Left lung (tissue), 10 donors: ENCODE data around the gene PNO1. TPM values are rescaled to one million over a fixed set of nuclear protein-coding genes. Genes with fewer than 3 reads are reported as not detected.

ENCODE experiments used
- ATAC-seq: fragments of 200-7000 bp; cut with Tn5 transposase; one replicate; pipeline ENCODE4 v1.9.1; 2020; ENCODE audit warnings: moderate library complexity
- DNase-seq, 4 donors: peaks; one replicate each; pipeline ENCODE4 v3.0.0-alpha.2; 2013 to 2020
- H3K27ac ChIP-seq, 2 donors: fragments of 200-600 bp; sonication (generic) in 1 of 2; one replicate each; pipeline versions ENCODE4 v1.5.0 to v1.8.0; 2020 to 2021
- H3K27me3 ChIP-seq, 2 donors: fragments of 200-600 bp; sonication (generic) in 1 of 2; one replicate each; pipeline versions ENCODE4 v1.5.0 to v1.8.0; 2020 to 2021
- H3K36me3 ChIP-seq, 2 donors: fragments of 200-600 bp; sonication (generic) in 1 of 2; one replicate each; pipeline versions ENCODE4 v1.5.0 to v1.8.0; 2020 to 2021
- H3K4me1 ChIP-seq, 2 donors: fragments of 200-600 bp; one replicate each; pipeline ENCODE4 v1.8.0; 2021
- H3K4me3 ChIP-seq, 2 donors: fragments of 200-600 bp; sonication (generic) in 1 of 2; one replicate each; pipeline versions ENCODE4 v1.5.0 to v1.8.0; 2020 to 2021; ENCODE audit warnings: mild to moderate bottlenecking in 1 of 2
- H3K9me3 ChIP-seq, 2 donors: fragments of 200-600 bp; sonication (generic) in 1 of 2; one replicate each; pipeline versions ENCODE4 v1.5.0 to v1.8.0; 2020 to 2021
- CTCF ChIP-seq, 2 donors: fragments of 200-600 bp; sonication (generic) in 1 of 2; IDR thresholded peaks; one replicate each; pipeline versions ENCODE4 v1.5.0 to v1.8.0; 2021; ENCODE audit warnings: antibody characterized with exemption in 2 of 2
- intact Hi-C, 2 donors: fragments of 100-400 bp; cut with DNase I; formaldehyde crosslinking; loops; one replicate each; pipeline versions ENCODE4 v1.11.2 to v1.14.2; 2022
- polyA plus RNA-seq, 6 donors: library from polyadenylated mRNA; unstranded; fragments of 120-200 nt; gene quantifications; one replicate each; pipeline ENCODE4 v1.2.1, GENCODE V29; 2013; ENCODE audit not compliant: insufficient read length in 6 of 6
- total RNA-seq, 2 donors: library from RNA; stranded (reverse); fragmentation: NEBNext Ultra II Directional; extraction: Animal tissue kit (Norgen Biotek cat#: 25700); gene quantifications; one replicate each; pipeline ENCODE4 v1.2.1, GENCODE V29; 2021
- donor health status: DM: no; HTN: yes; CAD: no.
- donor health status: DM: no; HTN: no; CAD: no.

PNO1 gene
- total and polyA plus RNA-seq, 8 donors, result 9.4 to 17.7 (median 13.5) TPM

GRCh38 chr2:68155618-68156017 is 2.1 kb upstream of the PNO1 start:
- no peak for ATAC-seq
- DNase-seq, result no peak
- no peak overlapping the region for H3K27ac ChIP-seq
- peaks cover 0 to 9% of the 10 kb centered on the region in 2 donors for H3K36me3 ChIP-seq
- no peak overlapping the region for H3K4me3 ChIP-seq
- no peaks in the 10 kb centered on the region for H3K27me3 ChIP-seq
- no peaks in the 10 kb centered on the region for H3K9me3 ChIP-seq
- no peak for TF ChIP-seq CTCF (IDR thresholded peaks at IDR 0.05)
- intact Hi-C loops, result no loop called here
- peaks cover 10 to 55% of the 10 kb centered on the region in 2 donors for H3K4me1 ChIP-seq

- peak overlapping the region in 1 of 2 donors; percentile 84 for H3K27ac ChIP-seq
- no peak for TF ChIP-seq CTCF (IDR thresholded peaks at IDR 0.05)
- H3K9me3 ChIP-seq, result no peaks in the 10 kb centered on the region
- H3K27me3 ChIP-seq, result no peaks in the 10 kb centered on the region
- DNase-seq (no peak), ATAC-seq (no peak)
- peak overlapping the region; percentile 75 to 85 for H3K4me3 ChIP-seq
- peaks cover 10 to 51% of the 10 kb centered on the region in 2 donors for H3K4me1 ChIP-seq
- intact Hi-C loops, result no loop called here
- peaks cover 0 to 17% of the 10 kb centered on the region in 2 donors for H3K36me3 ChIP-seq
Observed at GRCh38 chr2:68156419-68156818, 1.3 kb upstream of the PNO1 start.

DNA sequence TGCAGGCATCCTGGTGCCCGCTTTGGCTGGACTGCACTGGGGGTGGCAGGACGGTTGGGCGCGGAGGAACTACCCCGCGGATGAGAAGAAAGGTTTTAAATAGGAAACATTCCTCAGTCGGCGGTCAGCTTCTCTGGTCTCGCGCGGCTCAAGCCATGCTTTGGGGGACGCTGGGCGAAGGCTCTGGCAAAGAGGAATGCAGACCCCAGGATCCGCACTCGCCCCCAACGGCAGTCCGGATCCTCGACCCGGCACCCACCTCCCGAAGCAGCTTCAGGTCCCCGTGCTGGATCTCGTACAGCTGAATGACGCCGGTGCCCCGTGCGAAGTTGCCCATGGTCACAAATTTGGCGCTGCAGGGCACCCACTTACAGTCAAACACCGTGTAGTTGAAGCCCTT is 686 bp upstream of the PNO1 start:
- peaks cover 10 to 45% of the 10 kb centered on the region in 2 donors for H3K4me1 ChIP-seq
- ATAC-seq (peak; percentile 56), DNase-seq (peak in 1 of 4 donors; percentile 83)
- H3K9me3 ChIP-seq, result no peaks in the 10 kb centered on the region
- H3K27ac ChIP-seq, result peak overlapping the region; percentile 84 to 92
- no peak for TF ChIP-seq CTCF (IDR thresholded peaks at IDR 0.05)
- peaks cover 0 to 22% of the 10 kb centered on the region in 2 donors for H3K36me3 ChIP-seq
- no peaks in the 10 kb centered on the region for H3K27me3 ChIP-seq
- intact Hi-C loops, result no loop called here
- H3K4me3 ChIP-seq, result peak overlapping the region; percentile 75 to 85

DNA sequence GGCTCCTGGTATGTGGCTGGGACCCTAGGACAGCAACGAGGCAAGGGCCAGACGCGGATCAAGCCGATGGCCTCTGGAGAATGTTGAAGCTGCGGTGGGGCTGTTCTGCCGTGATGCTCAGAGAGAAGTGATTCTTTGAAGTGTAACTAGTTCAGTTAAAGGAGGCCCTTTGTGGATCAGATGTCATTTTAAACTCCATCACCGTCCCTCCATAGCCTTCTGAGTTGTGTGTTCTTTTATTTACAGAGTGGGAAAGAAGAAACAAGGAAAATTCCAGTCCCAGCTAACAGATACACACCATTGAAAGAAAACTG is 403 bp downstream of the PNO1 start:
- peaks cover 10 to 35% of the 10 kb centered on the region in 2 donors for H3K4me1 ChIP-seq
- H3K36me3 ChIP-seq, result peaks cover 0 to 33% of the 10 kb centered on the region in 2 donors
- no peak for ATAC-seq
- intact Hi-C loops, result no loop called here
- H3K27ac ChIP-seq, result peak overlapping the region; percentile 84 to 92
- no peaks in the 10 kb centered on the region for H3K27me3 ChIP-seq
- no peak for TF ChIP-seq CTCF (IDR thresholded peaks at IDR 0.05)
- peak overlapping the region; percentile 75 to 85 for H3K4me3 ChIP-seq
- no peaks in the 10 kb centered on the region for H3K9me3 ChIP-seq
- DNase-seq, result no peak

DNA sequence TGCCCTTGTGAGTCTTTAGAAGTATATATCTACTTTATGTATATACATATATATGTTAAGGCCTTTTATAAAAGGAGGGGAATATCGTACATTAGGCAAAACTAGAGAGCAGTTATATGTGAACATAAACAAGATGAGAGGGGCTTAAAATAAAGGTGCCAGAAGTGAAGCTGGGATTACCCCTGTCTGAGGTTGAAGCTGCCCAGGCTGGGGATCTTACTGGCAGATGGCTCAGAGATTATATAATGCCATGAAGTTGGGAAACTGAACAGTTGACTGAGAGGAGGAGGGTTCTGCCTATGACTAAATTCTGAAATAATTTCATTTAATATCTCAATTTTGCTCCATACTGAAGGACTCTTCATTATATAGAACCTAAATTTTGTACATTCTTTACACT is 6.0 kb downstream of the PNO1 start:
- ATAC-seq (no peak), DNase-seq (no peak)
- Histone ChIP-seq H3K36me3 (peaks cover 0 to 73% of the 10 kb centered on the region in 2 donors), H3K4me1 (peaks cover 4 to 15% of the 10 kb centered on the region in 2 donors), H3K9me3 (no peaks in the 10 kb centered on the region), H3K4me3 (no peak overlapping the region), H3K27me3 (no peaks in the 10 kb centered on the region), H3K27ac (no peak overlapping the region)
- intact Hi-C loops, result no loop called here
- TF ChIP-seq CTCF (IDR thresholded peaks at IDR 0.05), result no peak
